HFFc6 (cell line): ENCODE results near the gene UFC1. TPM values are rescaled to one million over a fixed set of nuclear protein-coding genes. Genes with fewer than 3 reads are reported as not detected.

Experiments
- DNase-seq: peaks from one replicate; pipeline ENCODE4 v3.0.0-alpha.2; 2018
- H3K27ac Mint-ChIP-seq: 2 replicates; pipeline ENCODE4 v1.8.0; 2020; ENCODE audit warnings: mild to moderate bottlenecking, mixed read lengths
- H3K27me3 Mint-ChIP-seq: 2 replicates; pipeline ENCODE4 v1.8.0; 2021; ENCODE audit warnings: mild to moderate bottlenecking, moderate library complexity, mixed read lengths; ENCODE audit not compliant: insufficient read depth
- H3K36me3 Mint-ChIP-seq: 2 replicates; pipeline ENCODE4 v1.8.0; 2021; ENCODE audit warnings: low read depth, mixed read lengths
- H3K4me1 Mint-ChIP-seq: 2 replicates; pipeline ENCODE4 v1.8.0; 2020; ENCODE audit warnings: low read depth, mixed read lengths
- H3K4me3 Mint-ChIP-seq: 2 replicates; pipeline ENCODE4 v1.8.0; 2020; ENCODE audit warnings: mild to moderate bottlenecking, moderate library complexity, mixed read lengths
- H3K9me3 Mint-ChIP-seq: 2 replicates; pipeline ENCODE4 v1.8.0; 2020; ENCODE audit warnings: mild to moderate bottlenecking, mixed read lengths
- CTCF ChIP-seq: fragments of 200-600 bp; sonication (generic); IDR thresholded peaks from 2 replicates; pipeline ENCODE4 v1.5.0; 2021; ENCODE audit warnings: antibody characterized with exemption, mild to moderate bottlenecking
- total RNA-seq, 6 experiments: library from RNA; stranded (reverse); fragmentation: NEBNext Ultra II Directional; extraction: Animal tissue kit (Norgen Biotek cat#: 25700); gene quantifications; 2 replicates in 1 of 6; 3 replicates in 5 of 6; pipeline ENCODE4 v1.2.3, GENCODE V29; 2021

UFC1 gene
- total RNA-seq, 6 experiments from 2014 or later: 83.8 to 92.6 (median 85.1) TPM

- Mint-ChIP-seq H3K4me1 (peaks cover 34% of the 10 kb centered on the region), H3K9me3 (no peaks in the 10 kb centered on the region), H3K27me3 (no peaks in the 10 kb centered on the region; the same call in none of the 2 replicates), H3K27ac (no peak overlapping the region; the same call in 1 of the 2 replicates), H3K36me3 (peaks cover 21% of the 10 kb centered on the region; the same call in 1 of the 2 replicates), H3K4me3 (no peak overlapping the region)
- TF ChIP-seq CTCF: no peak
- DNase-seq: no peak
Measured at GRCh38 chr1:161161652-161162051, 7.9 kb downstream of the UFC1 start.

DNA sequence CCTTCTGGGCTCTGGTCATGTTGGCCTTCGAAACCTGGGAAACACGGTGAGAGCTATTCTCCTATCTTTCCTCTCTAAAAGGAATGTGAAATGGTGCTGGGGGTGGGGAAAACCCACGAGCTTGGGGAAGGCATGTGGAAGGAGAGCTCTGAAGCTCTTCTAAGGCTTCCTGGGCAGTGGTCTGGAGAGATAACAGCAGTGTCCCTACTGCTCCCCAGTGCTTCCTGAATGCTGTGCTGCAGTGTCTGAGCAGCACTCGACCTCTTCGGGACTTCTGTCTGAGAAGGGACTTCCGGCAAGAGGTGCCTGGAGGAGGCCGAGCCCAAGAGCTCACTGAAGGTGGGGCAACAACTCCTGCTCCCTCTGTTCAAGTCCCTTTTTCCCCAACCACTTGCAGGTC lies 8.3 kb downstream of the UFC1 start:
- no peak for DNase-seq
- Mint-ChIP-seq H3K27me3 (no peaks in the 10 kb centered on the region; the same call in none of the 2 replicates), H3K27ac (no peak overlapping the region; the same call in 1 of the 2 replicates), H3K4me3 (no peak overlapping the region), H3K36me3 (peaks cover 18% of the 10 kb centered on the region; the same call in 1 of the 2 replicates), H3K4me1 (peaks cover 36% of the 10 kb centered on the region), H3K9me3 (no peaks in the 10 kb centered on the region)
- TF ChIP-seq CTCF: no peak

- no peak overlapping the region for H3K27ac Mint-ChIP-seq
- peaks cover 11% of the 10 kb centered on the region; the same call in 1 of the 2 replicates for H3K36me3 Mint-ChIP-seq
- H3K9me3 Mint-ChIP-seq: no peaks in the 10 kb centered on the region
- no peak for DNase-seq
- H3K4me1 Mint-ChIP-seq: peaks cover 40% of the 10 kb centered on the region
- TF ChIP-seq CTCF: no peak
- no peaks in the 10 kb centered on the region; the same call in none of the 2 replicates for H3K27me3 Mint-ChIP-seq
- H3K4me3 Mint-ChIP-seq: no peak overlapping the region
Measured at GRCh38 chr1:161162806-161163205, 9.0 kb downstream of the UFC1 start.

- TF ChIP-seq CTCF: no peak
- peaks cover 42% of the 10 kb centered on the region for H3K4me1 Mint-ChIP-seq
- no peaks in the 10 kb centered on the region for H3K9me3 Mint-ChIP-seq
- H3K27ac Mint-ChIP-seq: peak overlapping the region; percentile 100
- no peak overlapping the region for H3K4me3 Mint-ChIP-seq
- DNase-seq: no peak
- H3K36me3 Mint-ChIP-seq: peaks cover 6% of the 10 kb centered on the region; the same call in 1 of the 2 replicates
- no peaks in the 10 kb centered on the region; the same call in none of the 2 replicates for H3K27me3 Mint-ChIP-seq
Measured at GRCh38 chr1:161163793-161164192, 10.0 kb downstream of the UFC1 start.

GRCh38 chr1:161164901-161165610 lies 11.3 kb downstream of the UFC1 start:
- no peak for DNase-seq
- H3K9me3 Mint-ChIP-seq: no peaks in the 10 kb centered on the region
- TF ChIP-seq CTCF: no peak
- H3K36me3 Mint-ChIP-seq: peaks cover 3% of the 10 kb centered on the region; the same call in 1 of the 2 replicates
- peak overlapping the region; percentile 94 for H3K4me3 Mint-ChIP-seq
- H3K27me3 Mint-ChIP-seq: no peaks in the 10 kb centered on the region; the same call in none of the 2 replicates
- peak overlapping the region; percentile 100 for H3K27ac Mint-ChIP-seq
- peaks cover 35% of the 10 kb centered on the region for H3K4me1 Mint-ChIP-seq
